Activated CD4-positive, alpha-beta T cell treated with anti-CD3 and anti-CD28 coated beads for 48 hours (primary cell): Measurements from ENCODE around the gene ZNF582.

Experiments
- DNase-seq: peaks from one replicate; pipeline ENCODE4 v3.0.0-alpha.2; 2020

Gene ZNF582

GRCh38 chr19:56393119-56394012, at the start of gene ZNF582:
TSS of gene ZNF582 (minus strand) at chr19:56393534. CDS start at chr19:56391752, 1,782 bp downstream.
- peak; percentile 93 for DNase-seq

- DNase-seq, result no peak
Measured at GRCh38 chr19:56441206-56441792, 48.0 kb upstream of the ZNF582 start.

- DNase-seq, result no peak
Measured at GRCh38 chr19:56423985-56424353, 30.6 kb upstream of the ZNF582 start.

- DNase-seq, result no peak
Measured at GRCh38 chr19:56423276-56423984, 30.1 kb upstream of the ZNF582 start.

- DNase-seq, result peak; percentile 10
Measured at GRCh38 chr19:56405062-56405461, 11.7 kb upstream of the ZNF582 start.

- DNase-seq, result peak; percentile 8
Measured at GRCh38 chr19:56404705-56405056, 11.3 kb upstream of the ZNF582 start.

- DNase-seq, result peak; percentile 92
Measured at GRCh38 chr19:56403764-56404704, 10.7 kb upstream of the ZNF582 start, which contains the start of gene ZNF583. TSS of gene ZNF583 (plus strand) at chr19:56404332. CDS start at chr19:56407115, 2,783 bp downstream.

- peak; percentile 20 for DNase-seq
Measured at GRCh38 chr19:56403261-56403660, 9.9 kb upstream of the ZNF582 start.

GRCh38 chr19:56400485-56400884, 7.2 kb upstream of the ZNF582 start:
- DNase-seq, result no peak

GRCh38 chr19:56398809-56399208, 5.5 kb upstream of the ZNF582 start:
- no peak for DNase-seq

GRCh38 chr19:56383826-56384605, 9.3 kb downstream of the ZNF582 start:
- DNase-seq, result no peak

GRCh38 chr19:56377105-56377924, 16.0 kb downstream of the ZNF582 start:
- DNase-seq, result no peak

GRCh38 chr19:56372281-56372680, 21.1 kb downstream of the ZNF582 start:
- no peak for DNase-seq

GRCh38 chr19:56369886-56370676, 23.3 kb downstream of the ZNF582 start:
- DNase-seq, result no peak

GRCh38 chr19:56367829-56368711, 25.3 kb downstream of the ZNF582 start:
- peak; percentile 88 for DNase-seq

GRCh38 chr19:56360841-56361240, 32.5 kb downstream of the ZNF582 start:
- no peak for DNase-seq

GRCh38 chr19:56356944-56357343, 36.4 kb downstream of the ZNF582 start:
- DNase-seq, result no peak

GRCh38 chr19:56355517-56355916, 37.8 kb downstream of the ZNF582 start:
- DNase-seq, result no peak

- DNase-seq, result no peak
Measured at GRCh38 chr19:56351208-56351607, 42.1 kb downstream of the ZNF582 start.
